CD4-positive, alpha-beta T cell treated with Interleukin-6 at 100 ng/mL for 8 hours (primary cell): Measurements from ENCODE around the gene VPS8.

Experiments
- DNase-seq: peaks from one replicate; pipeline ENCODE4 v3.0.0-alpha.2; 2020; ENCODE audit warnings: mixed read lengths, low spot score

VPS8 gene

DNA sequence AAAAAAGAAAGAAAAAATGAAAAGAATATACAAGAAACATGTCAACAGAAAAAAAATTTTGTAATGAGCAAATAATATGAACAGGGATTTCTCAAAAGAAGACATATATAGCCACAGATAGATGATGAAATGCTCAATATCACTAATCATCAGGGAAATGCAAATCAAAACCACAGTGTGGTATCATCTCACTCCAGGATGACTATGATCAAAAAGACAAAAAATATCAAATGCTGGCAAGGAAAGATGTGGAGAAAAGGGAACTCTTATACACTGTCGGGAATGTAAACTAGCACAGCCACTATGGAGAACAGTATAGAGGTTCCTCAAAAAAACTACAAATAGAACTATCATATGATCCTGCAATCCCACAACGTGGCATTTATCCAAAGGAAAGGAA lies 246.8 kb downstream of the VPS8 start:
- no peak for DNase-seq

- no peak for DNase-seq
Measured at GRCh38 chr3:185059766-185060165, 247.8 kb downstream of the VPS8 start.

DNA sequence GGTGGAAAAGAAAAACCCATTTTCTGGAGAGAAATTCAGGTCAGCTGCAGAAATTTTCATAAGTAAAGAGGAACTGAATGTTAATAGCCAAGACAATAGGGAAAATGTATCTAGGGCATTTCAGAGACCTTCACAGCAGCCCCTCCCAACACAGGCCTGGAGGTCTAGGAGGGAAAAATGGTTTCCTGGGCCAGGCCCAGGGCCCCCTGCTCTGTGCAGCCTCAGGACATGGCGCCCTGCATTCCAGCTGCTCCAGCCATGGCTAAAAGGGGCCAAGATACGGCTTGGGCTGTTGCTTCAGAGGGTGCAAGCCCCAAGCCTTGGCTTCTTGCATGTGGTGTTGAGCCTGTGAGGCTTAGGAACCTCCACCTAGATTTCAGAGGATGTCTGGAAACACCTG lies 248.7 kb downstream of the VPS8 start:
- DNase-seq: no peak

GRCh38 chr3:185062191-185062590 lies 250.2 kb downstream of the VPS8 start:
- DNase-seq: no peak

DNA sequence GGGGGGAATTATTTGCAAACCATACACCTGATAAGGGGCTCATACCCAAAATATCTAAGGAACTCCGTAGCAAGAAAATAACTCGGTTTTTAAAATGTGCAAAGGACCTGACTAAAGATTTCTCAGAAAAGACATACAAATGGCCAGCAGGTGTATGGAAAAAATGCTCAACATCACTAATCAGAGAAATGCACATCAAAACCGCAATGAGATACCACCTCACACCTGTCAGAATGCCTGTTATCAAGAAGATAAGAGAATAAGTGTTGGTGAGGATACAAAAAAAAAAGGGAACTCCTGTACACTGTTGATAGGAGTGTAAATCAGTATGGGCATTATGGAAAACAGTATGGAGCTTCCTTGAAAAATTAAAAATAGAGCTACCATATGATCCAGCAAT lies 251.5 kb downstream of the VPS8 start:
- DNase-seq: no peak

- no peak for DNase-seq
Measured at GRCh38 chr3:185065059-185065458, 253.1 kb downstream of the VPS8 start.

DNA sequence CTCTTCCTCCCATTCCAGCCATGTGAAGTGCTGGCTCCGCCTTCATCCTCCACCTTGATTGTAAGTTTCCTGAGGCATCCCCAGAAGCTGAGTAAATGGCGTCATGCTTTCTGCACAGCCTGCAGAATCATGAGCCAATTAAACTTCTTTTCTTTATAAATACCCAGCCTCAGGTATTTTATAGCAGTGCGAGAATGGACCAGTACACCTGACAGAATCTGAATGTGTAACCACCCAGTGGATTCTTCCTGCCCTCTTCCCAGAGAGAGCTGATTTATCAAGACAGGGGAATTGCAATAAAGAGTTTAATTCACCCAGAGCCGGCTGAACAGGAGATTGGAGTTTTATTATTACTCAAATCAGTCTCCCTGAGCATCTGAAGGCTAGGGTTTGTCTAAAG lies 254.3 kb downstream of the VPS8 start:
- no peak for DNase-seq

- DNase-seq: no peak
Measured at GRCh38 chr3:185067173-185067572, 255.2 kb downstream of the VPS8 start.

GRCh38 chr3:185069037-185070030 lies 257.4 kb downstream of the VPS8 start:
- DNase-seq: no peak

- DNase-seq: no peak
Measured at GRCh38 chr3:185070491-185071286, 258.7 kb downstream of the VPS8 start.

- no peak for DNase-seq
Measured at GRCh38 chr3:185071287-185071800, 259.4 kb downstream of the VPS8 start.

DNA sequence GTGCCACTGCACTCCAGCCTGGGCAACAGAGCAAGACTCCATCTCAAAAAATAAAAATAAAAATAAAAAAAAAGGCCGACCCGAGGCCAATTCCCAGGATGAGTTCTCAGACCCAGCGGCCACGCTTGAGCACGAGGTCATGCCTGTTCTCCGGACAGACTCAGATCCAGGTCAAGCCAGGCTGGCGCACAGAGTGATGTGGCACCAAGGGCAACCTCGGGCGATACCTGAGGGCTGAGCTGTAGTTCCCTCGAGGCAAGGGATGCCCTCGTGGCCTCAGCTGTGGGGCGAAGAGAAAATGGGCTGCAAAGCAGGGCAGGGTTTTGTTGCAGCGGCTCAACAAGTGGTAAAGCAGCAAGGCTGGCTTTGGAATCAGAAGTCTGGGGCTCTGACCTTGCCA lies 263.6 kb downstream of the VPS8 start:
- DNase-seq: no peak

GRCh38 chr3:185076219-185076618 lies 264.3 kb downstream of the VPS8 start:
- DNase-seq: no peak

GRCh38 chr3:185079625-185080024 lies 267.7 kb downstream of the VPS8 start:
- no peak for DNase-seq

GRCh38 chr3:185081521-185081920 lies 269.6 kb downstream of the VPS8 start:
- no peak for DNase-seq

DNA sequence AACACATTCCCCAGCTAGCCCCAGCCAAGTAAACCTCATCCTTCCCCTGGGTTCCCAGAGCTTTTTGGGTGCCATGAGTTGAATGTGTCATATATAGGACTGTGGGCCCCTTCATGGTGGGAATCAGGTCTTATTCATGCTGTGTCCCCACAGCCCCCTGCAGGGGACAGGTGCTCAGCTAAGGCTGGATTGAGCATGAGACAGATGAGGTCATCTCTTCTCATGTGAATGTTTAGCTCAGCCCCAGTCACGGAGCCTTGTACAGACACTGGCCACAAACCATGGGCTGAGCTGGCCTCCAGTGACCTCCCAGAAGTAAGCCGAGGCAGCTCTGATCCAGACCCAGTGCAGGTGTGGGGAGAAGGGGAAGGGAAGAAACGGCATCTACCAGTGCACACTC lies 270.2 kb downstream of the VPS8 start:
- no peak for DNase-seq

DNA sequence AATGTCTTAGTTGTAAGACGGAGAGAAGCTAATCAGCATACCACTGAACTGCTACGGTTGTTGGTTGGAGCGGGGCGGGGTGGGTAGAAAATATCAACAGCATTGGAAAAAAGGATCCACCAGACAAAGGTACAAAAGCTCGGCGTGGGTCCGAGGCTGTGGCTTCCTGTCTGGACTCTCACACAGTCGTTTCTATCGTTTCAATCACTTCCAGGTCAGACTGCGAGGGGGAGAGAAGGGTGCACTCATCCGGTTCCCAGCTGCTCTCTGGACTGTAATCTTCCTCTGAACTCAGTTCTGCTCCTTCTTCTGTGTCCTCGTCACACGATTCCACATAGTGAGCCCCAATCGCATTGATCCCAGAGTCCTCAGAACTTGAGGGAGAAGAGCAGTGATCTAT lies 270.9 kb downstream of the VPS8 start:
- DNase-seq: no peak

DNA sequence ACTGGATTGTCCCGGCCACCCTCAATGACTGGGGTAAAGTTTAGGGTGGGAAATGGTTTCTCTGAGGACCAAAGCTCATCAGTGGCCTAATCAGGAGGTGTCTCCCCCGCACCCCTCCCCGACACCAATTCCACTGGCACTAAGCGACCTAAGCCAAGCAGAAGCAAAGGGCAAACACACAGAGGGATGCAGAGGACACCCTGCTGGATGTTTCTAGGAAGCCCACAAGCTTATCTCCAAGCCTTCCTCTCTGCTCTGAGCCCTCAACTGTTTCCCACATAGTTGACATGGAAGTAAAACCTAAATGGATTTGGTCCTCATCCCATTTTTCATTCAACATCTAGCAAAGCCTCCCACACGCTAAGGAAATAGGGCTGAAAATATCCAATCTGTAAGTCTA lies 272.4 kb downstream of the VPS8 start:
- no peak for DNase-seq

DNA sequence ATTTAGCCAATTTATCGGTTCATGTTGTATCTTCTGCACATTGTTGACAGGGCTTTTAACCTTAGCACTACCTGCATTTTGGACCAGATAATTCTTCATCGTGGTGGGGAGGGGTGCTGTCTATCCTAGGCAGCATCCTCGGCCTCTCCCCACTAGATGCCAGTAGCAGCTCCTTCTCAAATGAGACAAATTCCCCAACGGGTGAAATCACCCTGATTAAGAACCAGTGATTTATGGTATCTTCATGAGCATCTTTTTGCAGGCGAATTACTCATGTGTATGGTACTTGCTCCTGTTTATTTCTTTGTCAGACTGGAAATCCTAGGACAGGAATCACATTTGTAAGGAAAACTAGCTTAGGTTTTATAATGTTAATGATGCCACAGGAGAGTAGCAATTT lies 272.9 kb downstream of the VPS8 start:
- no peak for DNase-seq

- no peak for DNase-seq
Measured at GRCh38 chr3:185087419-185087818, 275.5 kb downstream of the VPS8 start.

- no peak for DNase-seq
Measured at GRCh38 chr3:185089343-185089742, 277.4 kb downstream of the VPS8 start.

DNA sequence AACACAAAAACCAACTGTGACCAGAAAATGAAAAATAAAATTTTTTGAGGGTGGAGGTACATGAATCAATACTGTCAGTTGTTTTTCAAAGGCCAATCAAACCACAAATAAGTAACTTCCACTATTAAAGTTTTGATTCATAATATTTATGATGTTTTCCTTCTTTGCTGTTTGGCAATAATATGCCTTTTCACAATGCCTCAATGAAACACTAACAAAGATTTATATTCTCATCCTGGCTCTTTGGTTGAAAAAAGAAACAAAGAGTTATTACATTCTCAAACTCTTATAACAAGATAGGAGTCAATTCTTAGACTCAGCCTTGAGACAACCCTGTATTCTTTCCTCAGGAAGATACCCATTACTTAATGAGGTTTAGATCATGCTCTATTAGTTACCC lies 277.8 kb downstream of the VPS8 start:
- no peak for DNase-seq

GRCh38 chr3:185090811-185091210 lies 278.8 kb downstream of the VPS8 start:
- no peak for DNase-seq
